ENCODE data around the gene ANLN.

DNA sequence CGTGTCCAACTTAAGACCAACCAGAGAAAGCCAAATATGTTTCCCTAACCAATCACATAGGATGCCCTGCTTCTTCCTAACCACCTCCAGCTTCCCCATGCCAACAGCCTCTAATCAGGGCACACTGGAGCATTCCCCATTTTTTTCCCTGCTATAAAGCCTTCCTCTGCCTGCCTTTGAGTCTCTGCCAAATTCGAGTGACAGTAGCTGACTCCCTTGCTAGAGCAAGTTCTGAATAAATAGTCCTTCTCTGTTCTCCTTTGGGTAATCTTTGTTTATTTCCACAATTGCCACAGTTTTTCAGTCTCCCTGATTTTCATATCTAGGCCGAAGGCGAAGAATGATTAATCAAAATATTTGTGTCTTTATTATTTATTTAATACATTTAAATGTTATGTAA is 96.7 kb downstream of the ANLN start:
- TF ChIP-seq CTCF (IDR thresholded peaks at IDR 0.05) (no peak), POLR2A (IDR thresholded peaks at IDR 0.05) (no peak)

Measured in Peyer's patch (tissue), 4 donors.